ENCODE measurements around the gene LPCAT1. TPM values are rescaled to one million over a fixed set of nuclear protein-coding genes. Genes with fewer than 3 reads are reported as not detected.

Gene LPCAT1
- total RNA-seq, 6 experiments from 2014 or later: 37.5 to 53.5 (median 44.1) TPM

GRCh38 chr5:1465117-1465516 is 58.6 kb downstream of the LPCAT1 start:
- Mint-ChIP-seq H3K27me3 (ENCODE audit: insufficient read depth) (peaks cover 18% of the 10 kb centered on the region), H3K9me3 (peaks cover 16% of the 10 kb centered on the region), H3K36me3 (ENCODE audit: low read depth) (peaks cover 63% of the 10 kb centered on the region), H3K27ac (no peak overlapping the region), H3K4me3 (no peak overlapping the region; the same call in 1 of the 2 replicates), H3K4me1 (ENCODE audit: low read depth) (peaks cover 6% of the 10 kb centered on the region)
- no peak for TF ChIP-seq CTCF (IDR thresholded peaks at IDR 0.05)
- DNase-seq: no peak

GRCh38 chr5:1464511-1464910 is 59.2 kb downstream of the LPCAT1 start:
- no peak for DNase-seq
- Mint-ChIP-seq H3K36me3 (ENCODE audit: low read depth) (peaks cover 69% of the 10 kb centered on the region), H3K4me3 (no peak overlapping the region), H3K9me3 (peaks cover 16% of the 10 kb centered on the region), H3K27ac (no peak overlapping the region), H3K27me3 (ENCODE audit: insufficient read depth) (peaks cover 18% of the 10 kb centered on the region), H3K4me1 (ENCODE audit: low read depth) (peaks cover under 1% of the 10 kb centered on the region; the same call in 1 of the 2 replicates)
- no peak for TF ChIP-seq CTCF (IDR thresholded peaks at IDR 0.05)

GRCh38 chr5:1464096-1464446 is 59.7 kb downstream of the LPCAT1 start:
- no peaks in the 10 kb centered on the region for H3K4me1 Mint-ChIP-seq (ENCODE audit: low read depth)
- DNase-seq: no peak

GRCh38 chr5:1463326-1464095 is 60.2 kb downstream of the LPCAT1 start:
- Mint-ChIP-seq H3K9me3 (peaks cover 18% of the 10 kb centered on the region), H3K27ac (no peak overlapping the region), H3K4me1 (ENCODE audit: low read depth) (no peaks in the 10 kb centered on the region), H3K4me3 (no peak overlapping the region), H3K27me3 (ENCODE audit: insufficient read depth) (peaks cover 16% of the 10 kb centered on the region), H3K36me3 (ENCODE audit: low read depth) (peaks cover 69% of the 10 kb centered on the region)
- no peak for TF ChIP-seq CTCF (IDR thresholded peaks at IDR 0.05)
- no peak for DNase-seq

More at GRCh38 chr5:1464096-1464446, 59.7 kb downstream of the LPCAT1 start:
- Mint-ChIP-seq H3K27ac (no peak overlapping the region), H3K27me3 (ENCODE audit: insufficient read depth) (peaks cover 18% of the 10 kb centered on the region), H3K4me3 (no peak overlapping the region), H3K9me3 (peaks cover 16% of the 10 kb centered on the region), H3K36me3 (ENCODE audit: low read depth) (peaks cover 70% of the 10 kb centered on the region)
- no peak for TF ChIP-seq CTCF (IDR thresholded peaks at IDR 0.05)

- DNase-seq: no peak
- no peak for TF ChIP-seq CTCF (IDR thresholded peaks at IDR 0.05)
- Mint-ChIP-seq H3K36me3 (ENCODE audit: low read depth) (peaks cover 69% of the 10 kb centered on the region), H3K9me3 (peaks cover 30% of the 10 kb centered on the region), H3K4me1 (ENCODE audit: low read depth) (no peaks in the 10 kb centered on the region), H3K27ac (no peak overlapping the region), H3K27me3 (ENCODE audit: insufficient read depth) (peaks cover 15% of the 10 kb centered on the region), H3K4me3 (no peak overlapping the region)
Measured at GRCh38 chr5:1462358-1462757, 61.4 kb downstream of the LPCAT1 start.
